Subcutaneous adipose tissue (tissue), 4 donors: ENCODE measurements around the gene STRIP2. TPM values are rescaled to one million over a fixed set of nuclear protein-coding genes. Genes with fewer than 3 reads are reported as not detected.

Experiments
- total RNA-seq, 4 donors: library from RNA; depleted of rRNA; stranded (reverse); fragments of >200 nt; gene quantifications; one replicate each; pipeline ENCODE4 v1.1.0, GENCODE V29; 2016
- TF ChIP-seq, protein P1 (sequence below): fragments of 450-650 bp; IDR thresholded peaks from one replicate; pipeline ENCODE4 v1.5.1; 2016; ENCODE audit warnings: low read depth, mild to moderate bottlenecking, control low read depth, antibody characterized with exemption, moderate library complexity

The STRIP2 gene
- total RNA-seq, 4 donors from 2014 or later: 0.22 to 0.68 (median 0.45) TPM

DNA sequence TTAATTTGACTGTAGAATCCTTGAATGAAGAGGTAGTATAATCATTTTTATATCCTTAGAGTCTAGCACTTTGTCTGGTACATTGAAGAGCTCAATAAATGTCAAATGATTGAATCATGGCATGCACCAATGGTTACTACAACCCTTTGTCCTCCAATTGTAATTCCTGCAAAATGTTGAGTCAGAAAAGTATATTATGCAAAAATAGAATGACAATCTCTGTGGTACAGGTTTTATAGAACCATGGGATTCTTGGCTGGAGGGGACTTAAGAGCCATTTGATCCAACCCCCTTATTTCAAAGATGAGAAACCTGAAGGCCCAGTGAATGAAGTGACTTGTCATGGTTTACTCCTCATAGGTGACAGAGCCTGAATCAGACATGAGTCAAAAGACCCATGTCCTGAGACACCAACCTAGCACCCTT lies 37.2 kb downstream of the STRIP2 start:
- TF ChIP-seq, protein P1, sequence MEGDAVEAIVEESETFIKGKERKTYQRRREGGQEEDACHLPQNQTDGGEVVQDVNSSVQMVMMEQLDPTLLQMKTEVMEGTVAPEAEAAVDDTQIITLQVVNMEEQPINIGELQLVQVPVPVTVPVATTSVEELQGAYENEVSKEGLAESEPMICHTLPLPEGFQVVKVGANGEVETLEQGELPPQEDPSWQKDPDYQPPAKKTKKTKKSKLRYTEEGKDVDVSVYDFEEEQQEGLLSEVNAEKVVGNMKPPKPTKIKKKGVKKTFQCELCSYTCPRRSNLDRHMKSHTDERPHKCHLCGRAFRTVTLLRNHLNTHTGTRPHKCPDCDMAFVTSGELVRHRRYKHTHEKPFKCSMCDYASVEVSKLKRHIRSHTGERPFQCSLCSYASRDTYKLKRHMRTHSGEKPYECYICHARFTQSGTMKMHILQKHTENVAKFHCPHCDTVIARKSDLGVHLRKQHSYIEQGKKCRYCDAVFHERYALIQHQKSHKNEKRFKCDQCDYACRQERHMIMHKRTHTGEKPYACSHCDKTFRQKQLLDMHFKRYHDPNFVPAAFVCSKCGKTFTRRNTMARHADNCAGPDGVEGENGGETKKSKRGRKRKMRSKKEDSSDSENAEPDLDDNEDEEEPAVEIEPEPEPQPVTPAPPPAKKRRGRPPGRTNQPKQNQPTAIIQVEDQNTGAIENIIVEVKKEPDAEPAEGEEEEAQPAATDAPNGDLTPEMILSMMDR: no peak

DNA sequence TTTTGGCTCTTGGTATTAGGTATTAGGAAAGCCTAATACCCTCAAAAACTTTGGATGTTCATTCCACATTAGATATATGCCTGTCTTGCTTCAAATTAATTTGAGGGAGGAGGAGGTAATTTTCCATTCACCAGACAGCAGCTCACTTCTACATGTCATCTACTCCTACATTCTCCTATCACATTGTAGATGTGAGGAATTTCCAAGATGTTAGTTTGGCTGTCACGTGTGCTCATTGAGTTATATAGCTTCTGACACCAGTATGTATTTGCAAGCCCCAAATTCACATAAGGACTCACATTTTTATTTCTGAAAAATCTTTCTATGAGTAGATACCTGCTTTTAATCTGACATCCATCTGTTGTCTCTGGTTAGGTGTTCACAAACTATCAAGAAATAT lies 45.6 kb downstream of the STRIP2 start:
- TF ChIP-seq, protein P1: no peak

GRCh38 chr7:129480674-129481363 lies 46.6 kb downstream of the STRIP2 start:
- TF ChIP-seq, protein P1: no peak

DNA sequence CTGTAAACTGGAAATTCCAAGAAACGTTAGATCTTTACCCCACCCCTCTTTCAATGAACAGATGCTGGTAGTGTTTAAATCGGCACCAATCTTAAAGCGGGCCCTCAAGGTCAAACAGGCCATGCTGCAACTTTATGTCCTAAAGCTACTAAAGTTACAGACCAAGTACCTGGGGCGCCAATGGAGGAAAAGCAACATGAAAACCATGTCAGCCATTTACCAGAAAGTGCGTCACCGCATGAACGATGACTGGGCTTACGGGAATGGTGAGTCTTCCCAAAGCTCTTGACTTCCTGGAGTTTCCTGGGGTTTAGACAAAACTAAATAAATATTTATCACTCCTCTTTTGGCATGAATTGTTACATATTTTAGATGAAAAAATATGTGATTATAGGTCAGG lies 48.5 kb downstream of the STRIP2 start:
- TF ChIP-seq, protein P1: no peak

DNA sequence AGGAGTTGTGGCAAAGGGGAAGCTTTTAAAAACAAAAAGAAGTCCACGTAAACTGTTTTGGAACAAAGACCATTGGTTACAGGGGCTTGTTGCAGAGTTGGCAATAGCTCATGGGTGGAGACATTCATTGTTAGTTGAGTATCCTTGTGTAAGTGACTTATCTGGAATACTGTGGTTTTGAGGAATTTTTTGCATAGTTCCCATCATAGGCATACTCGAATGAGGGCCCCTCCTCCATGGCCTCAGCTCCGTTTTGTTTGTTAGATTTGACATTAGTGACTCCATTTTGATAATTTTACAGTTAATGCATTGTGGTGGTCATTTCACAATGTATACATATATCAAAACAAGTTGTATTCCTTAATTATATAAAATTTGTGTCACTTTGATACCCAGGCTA lies 55.3 kb downstream of the STRIP2 start:
- TF ChIP-seq, protein P1: no peak

DNA sequence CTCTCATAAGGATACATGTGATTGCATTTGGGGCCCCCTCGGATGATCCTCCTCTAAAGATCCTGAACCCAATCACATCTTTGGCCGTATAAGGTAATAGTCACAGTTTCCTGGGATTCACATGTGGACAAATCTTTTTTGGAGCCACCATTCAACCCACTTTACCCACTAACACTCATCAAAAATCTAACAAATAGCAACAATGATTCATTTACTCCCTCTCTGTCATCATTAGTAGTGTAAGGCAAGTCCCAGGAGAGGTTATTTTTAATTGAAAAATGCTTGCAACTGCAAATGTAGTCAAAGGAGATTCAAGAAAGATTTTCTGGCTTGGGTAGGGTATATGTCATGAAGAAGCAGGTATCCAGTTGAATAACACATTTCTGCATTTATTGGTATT lies 58.2 kb downstream of the STRIP2 start:
- TF ChIP-seq, protein P1: no peak

DNA sequence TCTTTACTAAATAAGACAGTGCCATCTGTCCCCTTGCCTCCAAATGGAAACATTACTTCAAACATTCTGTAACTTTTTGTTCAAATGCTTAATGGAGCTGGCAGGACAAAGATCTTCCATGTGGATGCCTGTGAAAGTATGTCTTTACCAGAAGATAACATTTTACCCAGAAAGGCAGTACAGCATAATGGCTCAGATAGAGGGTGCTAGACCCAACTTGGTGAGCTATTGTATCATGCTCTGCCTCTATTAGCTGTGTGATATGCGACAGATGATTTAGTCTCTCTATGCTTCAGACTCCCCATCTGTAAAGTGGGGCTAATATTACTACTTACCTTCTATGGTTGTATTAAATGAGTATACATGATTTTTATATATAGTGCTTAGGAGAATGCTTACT lies 59.3 kb downstream of the STRIP2 start:
- TF ChIP-seq, protein P1: no peak
